IPS DF 19.7 (cell line): Measurements from ENCODE around the gene CPNE5.

Experiments
- DNase-seq: peaks from one replicate; pipeline ENCODE4 v3.0.0-alpha.2; 2013; ENCODE audit warnings: low read depth, low spot score

CPNE5 gene

DNA sequence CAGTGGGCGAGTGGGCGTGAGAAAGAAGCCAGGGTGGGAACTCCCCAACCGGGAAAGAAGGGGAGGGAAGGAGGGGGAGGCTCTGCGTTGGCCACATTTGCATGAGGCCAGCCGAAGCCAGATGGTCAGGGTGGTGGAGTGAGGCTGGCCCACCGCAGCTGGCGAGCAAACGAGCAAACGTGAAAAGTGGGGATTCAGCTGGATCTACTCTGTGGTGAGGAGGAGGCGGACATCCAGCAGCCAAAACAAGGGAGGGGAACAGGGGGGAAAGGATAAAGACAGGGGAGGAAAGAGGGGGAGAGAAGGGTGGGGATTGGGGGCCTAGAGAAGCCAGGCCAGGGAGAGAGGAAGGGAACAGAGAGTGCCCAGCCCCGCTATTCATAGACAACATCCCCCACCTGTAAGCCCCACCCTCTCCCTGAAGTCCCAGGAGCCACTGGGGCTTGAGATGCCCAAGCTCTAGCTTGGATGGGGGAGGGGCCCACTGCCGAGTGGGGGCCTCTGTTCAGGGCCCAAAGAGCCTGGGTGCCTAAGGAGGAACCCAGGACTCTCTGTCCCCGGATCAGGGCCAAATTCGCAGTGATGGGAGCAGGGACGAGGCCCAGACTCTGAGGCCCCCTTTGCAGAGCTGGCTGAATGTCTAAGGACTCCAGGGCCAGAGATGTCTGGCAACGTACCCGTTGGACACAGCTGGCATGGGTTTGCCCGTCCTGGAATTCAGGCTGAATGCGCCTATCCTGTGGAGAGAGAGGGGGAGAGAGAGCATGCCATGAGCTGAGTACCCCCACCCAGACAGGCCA is 45.1 kb downstream of the CPNE5 start:
- DNase-seq: no peak

DNA sequence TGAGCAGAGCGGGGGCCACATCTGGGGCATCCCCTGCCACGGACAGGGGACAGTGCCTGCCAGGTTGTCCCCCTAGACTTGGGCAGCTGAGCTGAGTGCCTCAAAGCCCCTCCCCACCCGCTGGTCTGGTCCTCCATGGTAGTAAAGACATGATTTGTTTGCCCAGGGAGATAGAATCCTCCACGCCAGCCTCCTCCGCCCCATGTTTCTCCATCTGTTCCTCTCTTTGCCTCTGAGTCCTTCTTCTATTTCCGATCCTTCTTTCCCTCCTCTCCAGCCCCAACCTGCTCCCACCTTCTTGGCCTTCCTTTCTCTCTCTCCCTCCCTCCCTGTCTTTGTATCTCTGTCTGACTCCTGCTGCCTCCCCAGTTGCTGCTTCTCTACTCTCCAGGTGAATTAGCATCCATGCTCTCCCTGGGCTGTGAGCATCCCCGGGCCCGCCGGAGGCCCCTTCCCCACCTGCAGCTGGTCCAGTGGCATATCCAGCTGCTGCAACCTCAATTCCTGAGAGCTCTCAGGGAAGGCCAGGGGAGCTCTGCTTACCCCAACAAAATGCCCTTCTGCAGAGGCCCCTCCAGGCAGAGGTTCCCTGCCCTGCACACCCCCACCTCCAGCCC is 45.8 kb downstream of the CPNE5 start:
- no peak for DNase-seq

DNA sequence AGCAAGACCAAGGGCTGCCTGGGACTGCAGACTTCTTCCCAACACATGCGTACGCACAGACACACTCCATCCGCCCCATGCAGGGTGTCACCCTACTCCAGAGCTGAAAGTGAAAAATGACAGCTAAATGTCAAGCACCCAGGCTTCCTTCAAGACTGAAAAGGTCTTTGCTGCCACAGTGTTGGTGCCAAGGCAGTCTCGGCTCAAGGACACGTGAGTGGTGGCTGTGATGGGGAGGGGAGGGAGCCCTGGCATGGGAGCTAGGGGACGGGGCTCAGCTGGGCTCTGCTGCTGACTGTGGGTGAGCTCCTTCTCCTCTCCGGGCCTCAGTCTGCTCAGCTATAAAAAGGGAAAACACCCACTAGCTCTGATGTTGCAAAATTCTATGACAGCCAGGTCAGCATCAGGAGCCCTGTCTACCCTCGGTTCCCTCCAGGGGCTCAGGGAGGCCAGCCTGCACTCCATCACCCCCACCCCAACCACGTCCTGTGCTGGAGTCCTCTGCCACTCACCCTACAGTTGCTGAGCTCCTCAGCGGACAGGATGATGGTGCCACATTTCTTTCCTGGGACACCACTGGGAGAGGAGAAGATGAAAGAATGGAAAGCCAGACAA is 47.6 kb downstream of the CPNE5 start:
- DNase-seq: no peak

DNA sequence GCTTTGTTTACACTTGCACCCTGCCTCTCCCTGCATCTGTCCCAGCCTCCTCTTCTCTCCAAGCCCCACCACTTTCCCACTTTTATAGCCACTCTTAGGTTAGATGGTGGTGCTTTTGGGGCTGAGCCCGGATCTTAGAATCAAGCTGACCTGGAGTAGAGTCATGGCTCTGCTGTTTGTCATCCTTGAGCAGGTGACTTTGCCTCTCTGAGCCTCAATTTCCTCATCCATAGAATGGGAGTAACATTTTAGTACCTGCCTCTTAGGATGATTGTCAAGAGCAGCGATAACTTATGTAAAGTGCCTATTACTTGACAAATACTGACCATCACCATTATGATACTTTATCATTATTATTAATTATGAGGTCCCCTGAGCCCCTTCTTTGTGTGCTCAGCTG is 48.2 kb downstream of the CPNE5 start:
- no peak for DNase-seq

DNA sequence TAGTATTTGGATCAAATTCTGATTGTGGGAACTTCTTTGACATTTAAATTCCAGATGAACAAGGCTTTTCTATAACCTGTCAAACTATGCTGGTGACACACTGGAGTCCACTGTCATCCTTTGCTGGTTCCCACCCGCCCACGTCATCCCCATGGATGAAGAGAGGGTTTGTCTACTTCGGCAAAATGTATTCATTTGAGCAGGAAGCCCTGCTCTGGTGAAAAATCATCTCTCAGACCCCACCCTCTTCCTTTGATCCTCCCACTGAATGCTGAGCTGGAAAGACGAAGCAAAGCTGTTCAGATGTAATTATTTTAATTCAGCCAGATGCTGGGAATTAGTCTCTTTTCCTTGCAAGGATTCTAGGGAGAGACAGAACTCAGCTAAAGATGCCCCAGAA is 50.5 kb downstream of the CPNE5 start:
- DNase-seq: no peak

DNA sequence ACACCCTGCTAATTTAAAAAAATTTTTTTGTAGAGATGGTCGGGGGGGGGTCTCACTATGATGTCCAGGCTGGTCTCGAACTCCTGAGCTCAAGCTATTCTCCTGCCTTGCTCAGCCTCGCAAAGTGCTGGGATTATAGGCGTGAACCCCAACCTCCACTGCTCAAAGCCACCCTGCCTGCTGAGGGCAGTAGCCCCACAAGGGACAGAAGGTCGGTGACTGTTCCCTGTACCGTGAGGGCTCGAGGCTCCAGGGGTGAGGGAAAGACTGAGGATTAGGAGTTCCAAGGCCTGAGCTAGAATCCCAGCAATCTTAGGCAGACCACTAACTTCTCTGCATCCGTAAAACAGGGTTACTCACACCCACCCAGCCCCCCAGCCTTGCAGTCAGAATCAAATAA is 51.1 kb downstream of the CPNE5 start:
- no peak for DNase-seq

DNA sequence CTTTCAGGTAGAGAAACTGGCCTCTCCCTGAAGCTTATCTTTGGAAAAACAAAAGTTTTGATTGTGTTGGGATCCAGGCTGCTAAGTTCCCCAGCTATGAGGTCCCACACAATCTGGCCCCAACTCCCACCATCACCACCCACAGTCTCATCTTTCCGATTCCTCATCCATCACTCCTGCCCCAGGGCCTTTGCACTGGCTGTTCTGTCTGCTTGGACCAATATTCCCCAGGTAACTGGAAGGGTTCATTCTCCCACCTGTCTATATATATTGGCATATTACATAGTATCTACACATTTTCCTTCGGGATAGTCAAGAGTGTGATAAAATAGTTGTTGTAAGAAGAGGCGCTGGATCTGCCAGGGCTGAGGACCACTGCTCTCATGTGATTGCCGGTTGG is 52.0 kb downstream of the CPNE5 start:
- DNase-seq: no peak

DNA sequence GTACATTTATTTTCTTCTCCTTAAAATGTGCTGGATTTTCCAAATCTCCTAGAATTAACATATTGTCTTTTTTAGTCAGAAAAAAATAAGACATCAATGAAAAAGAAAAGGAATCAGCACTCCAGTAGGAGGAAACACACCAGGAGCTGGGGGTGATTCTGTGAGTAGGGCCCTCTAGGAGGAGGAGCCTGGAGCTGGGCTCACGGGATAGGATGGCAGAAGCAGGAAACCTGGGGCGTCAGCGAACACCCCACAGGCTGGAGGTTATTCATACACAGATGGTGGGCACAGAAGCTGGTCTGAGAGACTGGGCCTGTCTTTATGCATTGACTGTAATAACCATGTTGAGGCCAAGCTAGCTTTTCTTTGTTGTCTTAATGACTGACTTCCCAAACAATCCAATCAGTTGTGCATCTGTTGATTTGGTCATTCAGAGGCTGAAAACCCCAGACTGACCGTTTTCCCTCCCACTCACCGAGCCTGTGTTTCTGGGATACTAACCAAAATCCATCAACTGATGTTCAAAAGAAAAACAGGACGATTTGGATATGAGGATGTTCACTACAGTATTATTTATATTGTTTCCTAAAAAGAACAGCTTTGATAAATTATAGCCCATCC is 53.1 kb downstream of the CPNE5 start:
- no peak for DNase-seq

DNA sequence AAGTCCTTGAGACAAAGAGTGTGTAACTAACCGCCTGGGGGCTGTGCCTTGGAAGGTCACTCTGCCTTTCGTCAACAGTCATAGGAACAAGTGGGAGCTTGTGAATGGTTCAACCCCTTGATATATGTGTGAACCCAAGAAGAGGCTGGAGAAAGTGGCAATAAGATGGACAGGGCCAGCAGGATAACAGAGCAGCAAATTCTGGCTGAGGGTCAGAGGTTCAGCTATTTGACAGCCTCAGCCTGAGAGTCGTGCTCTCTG is 54.9 kb downstream of the CPNE5 start:
- DNase-seq: no peak

DNA sequence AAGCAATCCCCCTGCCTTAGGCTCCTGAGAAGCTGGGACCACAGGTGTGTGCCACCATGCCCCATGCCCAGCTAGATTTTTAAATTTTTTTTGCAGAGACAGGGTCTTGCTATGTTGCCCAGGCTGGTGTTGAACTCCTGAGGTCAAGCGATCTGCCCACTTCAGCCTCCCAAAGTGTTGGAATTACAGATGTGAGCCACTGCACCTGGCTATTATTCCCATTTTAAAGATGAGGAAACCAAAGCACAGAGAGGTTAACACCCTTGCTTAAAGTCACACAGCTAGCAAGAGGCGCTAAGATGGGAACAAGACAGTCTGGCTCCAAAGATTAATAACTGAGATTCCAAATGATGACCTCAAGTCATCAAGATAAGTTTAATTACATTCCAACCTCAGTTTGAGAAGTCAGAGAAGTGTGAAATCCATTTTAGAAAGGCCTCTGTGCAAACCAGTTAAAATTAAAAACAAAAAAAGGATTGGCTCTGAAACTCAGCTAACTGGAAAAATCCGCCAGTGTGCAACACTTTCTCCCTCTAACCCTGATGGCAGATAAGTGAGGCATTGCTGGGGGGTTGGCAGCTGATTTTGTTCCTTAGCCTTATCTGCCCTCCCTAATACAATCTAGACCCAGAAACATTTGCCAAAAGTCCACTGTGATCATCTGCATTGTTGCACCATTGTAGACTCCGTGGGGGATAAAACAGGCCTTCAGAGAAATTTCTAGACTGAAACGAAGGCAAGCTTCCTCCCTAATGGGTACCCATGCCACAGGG is 55.5 kb downstream of the CPNE5 start:
- no peak for DNase-seq

DNA sequence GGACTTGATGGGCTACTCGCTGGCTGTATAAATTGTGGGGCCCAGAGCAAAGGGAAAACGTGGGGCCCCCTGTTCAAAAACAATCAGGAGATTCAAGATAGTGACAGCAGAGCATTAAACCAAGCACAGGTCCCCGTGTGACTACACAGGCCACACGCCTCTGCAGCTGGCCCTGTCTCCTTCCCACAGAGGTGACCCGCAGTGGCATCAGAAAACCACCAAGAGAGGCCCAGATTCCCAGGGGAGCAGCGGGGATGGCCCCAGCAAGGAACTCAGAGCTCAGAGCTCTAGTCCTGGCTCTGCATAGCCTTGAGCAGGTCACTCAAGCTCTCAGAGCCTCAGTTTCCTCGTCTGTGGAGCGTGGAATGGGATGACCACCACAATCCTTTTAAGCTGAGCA is 57.6 kb downstream of the CPNE5 start:
- no peak for DNase-seq

DNA sequence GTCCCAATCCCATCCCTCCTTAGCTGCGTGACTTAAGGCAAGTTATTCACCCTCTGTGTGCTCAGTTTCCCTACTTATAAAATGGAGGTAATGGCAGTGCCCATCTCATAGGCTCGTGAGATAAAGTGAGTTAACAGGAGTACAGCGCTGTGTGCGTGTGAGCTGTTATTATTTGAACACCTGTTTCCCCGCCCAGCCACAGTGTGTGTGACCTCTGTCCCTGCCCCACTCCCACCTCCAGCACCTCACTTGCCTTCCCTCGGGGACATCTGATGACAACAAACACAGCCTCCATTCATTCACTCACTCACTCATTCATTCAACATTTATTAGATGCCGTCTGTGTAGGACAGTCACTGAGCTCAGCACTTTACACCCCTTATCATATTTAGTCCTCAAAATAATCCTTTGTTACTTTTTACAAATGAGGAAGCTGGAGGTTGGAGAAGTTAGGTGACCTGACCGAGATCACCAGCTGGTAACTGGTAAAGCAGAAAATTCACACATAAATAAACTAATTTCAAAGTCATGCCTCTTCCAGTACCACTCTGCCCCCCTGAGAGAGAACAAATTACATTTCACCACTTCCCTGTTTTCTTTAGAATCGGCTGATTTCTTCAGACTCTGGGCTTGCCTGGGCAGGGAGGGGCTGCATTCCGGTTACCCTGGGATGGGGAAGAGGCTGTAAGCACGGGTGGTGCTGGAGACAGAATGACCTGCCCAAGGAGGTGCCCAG is 58.6 kb downstream of the CPNE5 start:
- no peak for DNase-seq

DNA sequence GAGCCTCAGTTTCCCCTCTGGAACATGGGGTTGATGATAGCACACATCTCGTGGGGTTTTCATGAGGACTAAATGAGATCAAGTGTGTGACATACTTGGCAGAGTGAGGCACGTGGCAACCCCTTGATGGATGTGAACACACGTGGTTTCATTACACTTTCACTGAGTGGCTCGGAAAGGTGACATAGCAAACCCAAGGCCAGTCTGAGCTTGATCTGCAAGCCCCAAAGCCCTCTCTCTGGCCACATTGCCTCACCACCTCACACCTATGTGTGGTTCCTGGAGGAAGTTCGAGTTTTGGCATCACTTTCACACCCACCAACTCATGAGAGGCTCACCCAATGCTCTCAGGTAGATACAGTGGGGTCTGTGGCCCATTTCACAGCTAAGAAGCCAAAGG is 60.0 kb downstream of the CPNE5 start:
- DNase-seq: no peak

DNA sequence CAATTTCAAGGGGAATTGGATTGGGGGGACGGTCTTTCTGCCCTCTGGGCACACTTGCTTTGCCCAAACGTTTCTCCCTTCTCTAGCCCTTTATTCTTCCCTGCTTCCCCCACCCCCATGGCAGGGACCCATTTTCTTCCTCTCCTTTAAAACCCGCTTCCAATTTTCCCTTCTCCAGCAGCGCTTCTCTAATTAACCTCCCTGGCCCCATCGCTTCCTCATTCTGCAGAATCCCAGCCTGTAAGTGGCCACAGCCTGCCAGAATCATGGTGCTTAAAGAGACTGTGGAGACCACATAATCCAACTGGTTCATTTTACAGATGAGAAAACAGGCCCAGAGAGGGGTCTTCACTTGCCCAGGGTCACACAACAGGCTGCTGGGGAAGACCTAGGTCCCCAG is 61.4 kb downstream of the CPNE5 start:
- DNase-seq: no peak

DNA sequence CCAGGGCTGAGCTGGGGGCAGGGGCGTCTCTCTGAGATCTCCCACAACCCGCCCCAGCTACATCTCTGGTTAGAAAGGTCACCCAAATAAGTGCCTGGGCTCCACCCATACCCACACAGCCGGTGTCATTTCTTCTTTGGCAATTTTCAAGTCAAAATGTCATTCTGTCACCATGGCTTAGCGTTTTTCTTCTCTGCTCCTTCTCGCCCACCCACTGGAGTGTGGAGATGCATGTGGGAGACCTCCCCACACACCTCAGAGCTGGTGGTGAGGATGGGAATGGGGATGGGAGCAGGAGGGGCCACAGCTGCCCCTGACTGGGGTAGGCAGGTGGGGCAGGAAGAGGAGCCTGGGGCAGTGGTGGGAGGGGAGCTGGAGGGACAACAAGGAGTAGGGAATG is 63.1 kb downstream of the CPNE5 start:
- no peak for DNase-seq

DNA sequence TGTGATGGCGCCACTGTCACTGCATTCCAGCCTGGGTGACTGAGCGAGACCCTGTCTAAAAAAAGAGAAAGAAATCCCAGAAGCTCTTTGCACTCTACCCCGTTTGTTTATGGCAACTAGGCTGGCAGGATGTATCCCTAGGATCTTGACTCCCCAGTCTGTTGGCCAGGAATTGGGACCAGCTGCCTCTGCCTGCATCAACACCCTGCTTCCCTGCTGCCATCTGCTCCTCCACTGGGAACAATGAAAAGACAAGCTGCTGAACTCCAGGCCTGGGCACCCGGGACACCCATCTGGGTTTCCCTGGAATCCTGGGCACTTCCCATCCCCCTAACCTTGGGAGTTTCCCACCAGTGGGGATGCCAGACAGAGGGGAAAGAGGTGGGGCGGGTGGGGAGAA is 64.9 kb downstream of the CPNE5 start:
- DNase-seq: no peak

DNA sequence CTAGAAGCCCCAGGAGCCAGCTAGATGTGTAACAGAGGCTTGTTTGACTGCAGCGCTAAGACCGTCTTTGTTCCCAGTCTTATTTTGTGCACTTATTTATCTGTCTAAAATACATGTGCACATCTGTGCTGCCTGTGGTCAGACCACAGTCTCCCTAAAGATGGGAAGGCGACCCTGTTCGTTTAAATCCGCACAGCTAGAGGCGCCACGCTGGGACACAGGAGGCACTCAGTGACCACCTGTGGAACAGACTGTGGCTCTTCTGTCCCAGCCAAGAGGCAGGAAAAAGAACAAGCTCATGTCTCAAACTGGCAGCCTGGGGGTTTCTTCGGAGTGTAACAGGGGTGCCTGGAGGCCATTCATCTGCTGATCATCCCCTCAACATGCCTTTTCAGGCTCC is 66.8 kb downstream of the CPNE5 start:
- no peak for DNase-seq

DNA sequence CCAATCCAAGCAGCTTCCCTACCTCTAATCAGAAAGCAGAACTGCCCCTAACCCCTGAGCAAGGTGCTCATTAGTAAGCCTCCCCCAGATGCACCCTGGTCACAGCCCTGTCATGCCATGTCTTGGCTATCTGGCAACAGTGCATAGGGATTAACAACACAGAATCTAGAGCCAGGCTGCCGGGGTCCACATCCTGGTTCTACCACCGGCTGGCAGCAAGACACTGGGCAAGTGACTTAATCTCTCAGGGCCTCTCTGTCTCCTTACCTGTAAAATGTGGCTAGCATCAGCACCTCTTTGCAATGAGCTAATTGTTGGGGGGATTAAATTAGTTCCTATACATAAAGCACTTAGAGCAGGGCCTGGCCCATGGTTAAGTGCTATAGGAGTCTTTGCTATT is 68.1 kb downstream of the CPNE5 start:
- DNase-seq: no peak

DNA sequence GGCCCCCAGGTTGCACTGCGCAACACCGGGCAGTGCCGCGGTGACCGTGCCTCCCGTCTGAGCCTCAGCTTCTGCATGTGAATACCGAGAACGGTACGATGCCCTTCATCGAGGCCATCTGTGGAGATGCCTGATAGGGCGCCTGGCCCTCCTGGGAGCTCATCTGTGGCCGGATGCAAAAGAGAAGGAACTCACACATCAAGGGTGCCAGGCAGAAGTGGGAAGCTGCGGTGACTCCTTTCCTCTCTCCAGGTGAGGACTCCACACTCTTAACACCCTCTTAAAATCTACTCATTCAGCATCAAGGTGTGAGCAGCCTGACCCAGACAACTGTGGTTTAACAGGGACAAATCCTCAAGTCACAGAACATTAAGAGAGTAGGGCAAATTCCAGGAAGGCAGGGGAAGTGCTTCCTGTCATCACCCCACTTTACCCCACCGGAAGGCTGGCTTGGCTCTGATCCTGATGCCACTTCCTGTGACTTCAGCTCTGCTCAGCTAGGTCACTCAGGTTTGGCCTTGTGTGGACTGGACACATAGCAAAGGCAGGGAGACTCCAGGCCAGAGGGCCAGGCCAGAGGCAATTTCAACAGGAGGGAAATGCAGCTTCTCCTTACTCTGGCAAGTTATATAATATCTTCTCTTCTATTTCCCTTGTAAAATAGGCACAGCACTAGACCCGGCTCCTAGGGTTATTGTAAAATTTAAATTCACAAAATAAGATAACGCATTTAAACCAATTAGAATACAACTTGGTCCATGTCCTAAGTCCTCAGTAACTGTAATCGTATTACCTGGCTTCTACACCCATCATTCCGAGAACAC is 69.4 kb downstream of the CPNE5 start:
- DNase-seq: no peak

DNA sequence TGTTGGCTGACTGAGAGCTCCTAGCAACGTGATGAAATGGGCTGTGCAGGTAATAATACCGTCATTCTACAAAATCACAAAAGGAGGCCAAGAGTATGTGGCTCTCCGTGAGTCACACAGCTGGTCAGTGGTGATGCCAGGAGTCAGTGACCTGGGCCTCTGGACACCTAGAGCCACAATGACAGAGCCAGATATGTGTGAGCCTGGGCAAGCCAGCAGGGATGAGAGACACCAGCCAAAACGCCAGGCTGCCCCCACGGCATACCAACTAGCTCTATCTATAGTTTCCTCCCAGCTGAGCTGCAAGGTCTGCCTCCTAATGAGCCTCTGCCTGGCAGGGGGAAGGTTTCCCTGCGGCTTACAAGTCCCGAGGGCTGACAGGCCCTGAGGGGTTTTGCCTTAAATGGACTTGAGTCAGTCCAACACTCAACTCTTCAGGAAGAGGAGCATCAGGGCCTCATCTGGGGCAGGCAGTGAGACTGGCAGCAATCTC is 70.0 kb downstream of the CPNE5 start:
- no peak for DNase-seq
